ENCODE measurements around the gene MGAM2.

The MGAM2 gene

DNA sequence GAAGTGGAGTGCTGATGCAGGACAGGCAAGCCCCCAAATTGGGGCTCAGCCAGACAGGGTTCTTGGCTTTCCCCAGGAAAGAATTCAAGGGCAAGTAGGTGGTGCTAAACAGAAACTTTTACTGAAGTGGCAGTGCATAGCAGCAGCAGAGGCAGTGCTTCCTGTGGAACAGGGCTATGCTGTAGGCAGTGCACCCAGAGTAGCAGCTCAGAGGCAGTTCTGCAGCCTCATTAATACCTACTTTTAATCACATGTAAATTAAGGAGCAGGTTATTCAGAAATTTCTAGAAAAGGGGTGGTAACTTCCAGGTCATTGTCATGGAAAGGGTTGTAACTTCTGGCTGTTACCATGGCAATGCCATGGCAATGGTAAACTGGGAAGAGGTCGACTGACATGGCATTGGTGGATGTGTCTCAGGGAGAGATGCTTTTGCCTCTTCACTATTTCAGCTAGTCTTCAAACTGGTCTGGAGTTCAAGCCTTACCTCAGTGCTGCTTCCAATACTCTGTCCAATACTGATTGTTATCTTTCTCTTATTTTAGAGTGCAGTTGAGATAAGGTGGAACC, 117.1 kb downstream of the MGAM2 start:
- TF ChIP-seq, protein P1, sequence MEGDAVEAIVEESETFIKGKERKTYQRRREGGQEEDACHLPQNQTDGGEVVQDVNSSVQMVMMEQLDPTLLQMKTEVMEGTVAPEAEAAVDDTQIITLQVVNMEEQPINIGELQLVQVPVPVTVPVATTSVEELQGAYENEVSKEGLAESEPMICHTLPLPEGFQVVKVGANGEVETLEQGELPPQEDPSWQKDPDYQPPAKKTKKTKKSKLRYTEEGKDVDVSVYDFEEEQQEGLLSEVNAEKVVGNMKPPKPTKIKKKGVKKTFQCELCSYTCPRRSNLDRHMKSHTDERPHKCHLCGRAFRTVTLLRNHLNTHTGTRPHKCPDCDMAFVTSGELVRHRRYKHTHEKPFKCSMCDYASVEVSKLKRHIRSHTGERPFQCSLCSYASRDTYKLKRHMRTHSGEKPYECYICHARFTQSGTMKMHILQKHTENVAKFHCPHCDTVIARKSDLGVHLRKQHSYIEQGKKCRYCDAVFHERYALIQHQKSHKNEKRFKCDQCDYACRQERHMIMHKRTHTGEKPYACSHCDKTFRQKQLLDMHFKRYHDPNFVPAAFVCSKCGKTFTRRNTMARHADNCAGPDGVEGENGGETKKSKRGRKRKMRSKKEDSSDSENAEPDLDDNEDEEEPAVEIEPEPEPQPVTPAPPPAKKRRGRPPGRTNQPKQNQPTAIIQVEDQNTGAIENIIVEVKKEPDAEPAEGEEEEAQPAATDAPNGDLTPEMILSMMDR (IDR thresholded peaks at IDR 0.05), result no peak
- Histone ChIP-seq H3K27ac (no peak overlapping the region), H3K4me3 (no peak overlapping the region)
- DNase-seq (ENCODE audit: low spot score), result no peak

DNA sequence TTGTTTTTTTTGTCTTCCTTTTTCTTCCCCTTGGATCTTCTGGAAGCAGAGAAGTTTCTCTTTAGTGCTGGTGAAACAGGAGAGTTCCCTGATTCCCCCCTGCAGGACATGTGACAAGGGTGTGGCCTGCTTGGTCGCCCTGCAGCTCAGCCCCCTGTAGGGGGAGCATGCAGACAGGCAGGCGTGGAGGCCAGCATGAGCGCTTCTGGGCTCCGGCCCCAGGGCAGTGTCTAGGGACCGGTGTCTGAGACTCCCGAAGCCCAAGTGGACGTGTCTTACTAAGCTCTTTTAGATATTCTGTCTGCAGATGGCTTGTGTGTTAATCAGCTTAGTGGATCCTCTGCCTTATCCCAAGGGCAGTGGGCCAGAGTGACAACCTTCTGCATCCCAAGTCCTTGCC, 120.2 kb downstream of the MGAM2 start:
- TF ChIP-seq, protein P1 (IDR thresholded peaks at IDR 0.05), result no peak
- Histone ChIP-seq H3K4me3 (no peak overlapping the region), H3K27ac (no peak overlapping the region)
- DNase-seq (ENCODE audit: low spot score), result no peak

DNA sequence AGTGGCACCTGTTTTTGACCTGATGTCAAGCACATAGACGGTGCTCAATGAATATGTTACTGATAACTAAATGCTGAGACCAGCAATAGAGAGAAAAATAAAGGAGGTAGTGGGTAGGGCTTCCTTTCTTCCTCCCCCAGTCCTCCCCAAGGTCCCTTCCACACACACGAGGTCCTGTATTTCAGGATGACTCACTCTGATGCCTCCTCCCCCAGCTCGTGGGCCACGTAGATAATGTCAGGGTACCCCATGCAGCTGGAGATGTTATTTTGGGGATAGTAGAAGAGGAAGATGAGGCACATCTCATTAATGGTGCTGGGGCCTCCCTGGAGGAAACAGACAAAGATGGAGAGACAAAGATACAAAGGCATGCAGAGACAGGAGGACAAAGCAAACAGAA, 129.0 kb downstream of the MGAM2 start:
- no peak overlapping the region for H3K4me3 ChIP-seq
- no peak for DNase-seq (ENCODE audit: low spot score)
- no peak overlapping the region for H3K27ac ChIP-seq
- TF ChIP-seq, protein P1 (IDR thresholded peaks at IDR 0.05), result no peak

DNA sequence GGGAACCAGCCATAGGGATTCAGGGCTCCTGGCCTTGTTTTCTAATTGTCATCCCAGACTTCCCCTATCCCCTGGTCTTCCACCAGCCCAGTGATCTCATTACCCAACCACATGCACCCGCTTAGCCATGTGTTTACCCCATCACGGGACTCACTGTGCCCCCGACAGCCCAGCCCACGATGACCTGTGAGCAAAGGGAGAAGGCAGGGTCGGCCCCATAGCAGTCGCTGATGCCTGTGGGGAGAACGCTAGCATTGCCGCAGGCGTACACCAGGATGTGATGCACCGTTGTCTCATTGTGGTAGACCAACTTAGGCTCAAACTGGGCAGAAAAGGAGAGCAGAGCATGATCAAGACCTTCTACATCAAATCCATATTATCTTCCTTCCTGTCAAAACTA, 132.3 kb downstream of the MGAM2 start:
- TF ChIP-seq, protein P1 (IDR thresholded peaks at IDR 0.05), result no peak
- no peak for DNase-seq (ENCODE audit: low spot score)
- Histone ChIP-seq H3K27ac (no peak overlapping the region), H3K4me3 (no peak overlapping the region)

DNA sequence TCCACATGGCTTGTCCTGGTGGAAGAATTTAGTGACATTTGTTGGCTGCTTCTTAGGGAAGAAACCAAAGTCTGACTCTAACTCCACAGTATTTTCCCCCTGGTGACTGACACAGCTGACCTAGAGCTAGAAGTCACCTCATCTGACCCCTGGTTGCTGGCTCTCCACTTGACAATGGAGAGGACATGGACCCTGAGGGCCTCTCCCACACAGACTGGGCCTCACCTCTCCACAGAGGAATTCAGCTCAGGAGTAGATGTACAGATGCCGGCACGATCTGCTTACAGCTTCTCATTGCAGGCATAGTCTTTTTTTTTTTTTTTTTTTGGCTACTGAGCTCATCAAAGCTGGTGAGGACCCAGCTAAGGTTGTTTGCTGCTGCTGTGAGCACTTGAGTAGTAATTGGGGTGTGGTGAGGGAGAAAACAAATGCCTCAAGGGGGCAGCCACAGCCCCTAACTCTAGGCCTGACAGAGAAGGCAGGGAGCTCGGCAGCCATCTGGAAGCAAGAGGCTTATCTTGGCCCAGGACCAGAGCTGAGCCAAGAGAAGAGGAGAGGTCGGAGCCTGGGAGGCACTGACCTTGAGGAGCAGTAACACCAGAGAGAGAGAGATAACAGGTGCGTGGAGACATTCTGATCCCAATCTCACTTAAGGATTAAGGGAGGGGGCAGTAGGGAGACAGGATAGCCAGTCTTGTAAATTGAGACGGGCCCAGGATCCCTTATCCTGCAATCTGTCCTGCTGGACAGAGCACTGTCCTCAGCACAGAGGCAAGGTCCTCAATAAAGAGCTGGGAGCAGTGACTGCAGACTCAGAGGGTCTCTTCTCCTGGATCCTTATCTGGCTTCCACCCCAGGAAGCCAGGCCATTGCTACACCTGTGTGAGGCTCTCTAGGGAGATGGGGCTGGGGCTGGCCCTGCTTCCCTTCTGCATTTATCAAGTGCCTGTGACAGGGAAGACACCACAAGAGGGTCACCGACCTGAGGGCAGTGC, 136.9 kb downstream of the MGAM2 start:
- TF ChIP-seq, protein P1 (IDR thresholded peaks at IDR 0.05), result no peak
- Histone ChIP-seq H3K4me3 (no peak overlapping the region), H3K27ac (no peak overlapping the region)
- no peak for DNase-seq (ENCODE audit: low spot score)

DNA sequence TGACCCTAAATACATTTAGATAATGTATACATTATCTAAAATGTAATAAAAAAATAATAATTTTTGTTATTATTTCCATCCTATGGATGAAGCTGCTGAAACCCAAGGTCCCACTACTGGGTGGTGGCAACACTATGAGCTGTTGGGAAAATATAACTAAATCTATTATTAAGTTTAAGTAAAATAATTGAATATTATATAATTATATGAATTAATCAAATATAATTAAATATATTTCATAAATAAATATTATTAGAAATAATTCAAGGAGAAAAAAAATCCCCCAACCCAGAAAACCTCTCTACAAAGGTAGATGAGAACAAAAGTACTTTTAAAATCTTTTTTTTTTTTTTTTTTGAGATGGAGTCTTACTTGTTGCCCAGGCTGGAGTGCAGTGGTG, 138.4 kb downstream of the MGAM2 start:
- TF ChIP-seq, protein P1 (IDR thresholded peaks at IDR 0.05), result no peak
- no peak for DNase-seq (ENCODE audit: low spot score)
- no peak overlapping the region for H3K4me3 ChIP-seq
- no peak overlapping the region for H3K27ac ChIP-seq

Measured in coronary artery (tissue), 2 donors.